Measurements from ENCODE around the gene JAKMIP1.
A peak's percentile ranks its signal among the peaks of the same experiment; 100 is the strongest.

Gene JAKMIP1

GRCh38 chr4:6190486-6190885, 9.9 kb downstream of the JAKMIP1 start:
- no peak for DNase-seq (ENCODE audit: low read depth)
- H3K4me3 ChIP-seq (ENCODE audit: low read depth, low read length): no peak overlapping the region
- no peak for TF ChIP-seq CTCF (conservative IDR thresholded peaks at IDR 0.05; ENCODE audit: low read depth, low read length)

- H3K4me3 ChIP-seq (ENCODE audit: low read depth, low read length): no peak overlapping the region
- no peak for TF ChIP-seq CTCF (conservative IDR thresholded peaks at IDR 0.05; ENCODE audit: low read depth, low read length)
- no peak for DNase-seq (ENCODE audit: low read depth)
Observed at GRCh38 chr4:6189511-6189910, 10.8 kb downstream of the JAKMIP1 start.

- DNase-seq (ENCODE audit: low read depth): peak; percentile 36
- no peak overlapping the region for H3K4me3 ChIP-seq (ENCODE audit: low read depth, low read length)
- TF ChIP-seq CTCF (conservative IDR thresholded peaks at IDR 0.05; ENCODE audit: low read depth, low read length): no peak
Observed at GRCh38 chr4:6188687-6189305, 11.6 kb downstream of the JAKMIP1 start.

- DNase-seq (ENCODE audit: low read depth): no peak
- H3K4me3 ChIP-seq (ENCODE audit: low read depth, low read length): no peak overlapping the region
- no peak for TF ChIP-seq CTCF (conservative IDR thresholded peaks at IDR 0.05; ENCODE audit: low read depth, low read length)
Observed at GRCh38 chr4:6184169-6184568, 16.2 kb downstream of the JAKMIP1 start.

GRCh38 chr4:6183740-6184139, 16.6 kb downstream of the JAKMIP1 start:
- no peak overlapping the region for H3K4me3 ChIP-seq (ENCODE audit: low read depth, low read length)
- TF ChIP-seq CTCF (conservative IDR thresholded peaks at IDR 0.05; ENCODE audit: low read depth, low read length): no peak

GRCh38 chr4:6182376-6183280, 17.7 kb downstream of the JAKMIP1 start:
- DNase-seq (ENCODE audit: low read depth): no peak
- TF ChIP-seq CTCF (conservative IDR thresholded peaks at IDR 0.05; ENCODE audit: low read depth, low read length): no peak
- no peak overlapping the region for H3K4me3 ChIP-seq (ENCODE audit: low read depth, low read length)

More at GRCh38 chr4:6183740-6184139, 16.6 kb downstream of the JAKMIP1 start:
- no peak for DNase-seq (ENCODE audit: low read depth)

All from choroid plexus epithelial cell (primary cell).